Loucy (cell line): ENCODE results near the gene SH2D3C.

Experiments
- H2AFZ ChIP-seq: fragments of 200-600 bp; sonication (generic); 2 replicates; pipeline ENCODE4 v1.6.0; 2016; ENCODE audit warnings: antibody characterized with exemption, mild to moderate bottlenecking, low read length, moderate library complexity
- H3F3A ChIP-seq: fragments of 200-600 bp; 2 replicates; pipeline ENCODE4 v1.6.0; 2016; ENCODE audit warnings: antibody characterized with exemption, low read depth, mild to moderate bottlenecking
- H3K27me3 ChIP-seq: fragments of 200-600 bp; sonication (generic); 2 replicates; pipeline ENCODE4 v1.6.1; 2014; ENCODE audit warnings: low read length, mild to moderate bottlenecking; ENCODE audit not compliant: insufficient read depth, poor library complexity, severe bottlenecking
- H3K36me3 ChIP-seq: fragments of 200-600 bp; sonication (generic); 2 replicates; pipeline ENCODE4 v1.6.1; 2016; ENCODE audit warnings: low read length; ENCODE audit not compliant: insufficient read depth
- H3K4me1 ChIP-seq: fragments of 200-600 bp; sonication (generic); 2 replicates; pipeline ENCODE4 v1.5.1; 2014; ENCODE audit warnings: low read length, mild to moderate bottlenecking; ENCODE audit not compliant: insufficient read depth, poor library complexity, severe bottlenecking
- H3K4me2 ChIP-seq: fragments of 200-600 bp; sonication (generic); 2 replicates; pipeline ENCODE4 v1.6.0; 2014; ENCODE audit warnings: antibody characterized with exemption, low read length, low read depth, mild to moderate bottlenecking; ENCODE audit not compliant: poor library complexity, severe bottlenecking
- H3K4me3 ChIP-seq: fragments of 200-600 bp; sonication (generic); 2 replicates; pipeline ENCODE4 v1.5.1; 2014; ENCODE audit warnings: low read length, mild to moderate bottlenecking, mixed read lengths; ENCODE audit not compliant: poor library complexity, severe bottlenecking
- H3K79me2 ChIP-seq: fragments of 200-600 bp; sonication (generic); 2 replicates; pipeline ENCODE4 v1.6.1; 2014; ENCODE audit warnings: low read length; ENCODE audit not compliant: insufficient read depth
- H3K9ac ChIP-seq: fragments of 200-600 bp; sonication (generic); 2 replicates; pipeline ENCODE4 v1.6.0; 2014; ENCODE audit warnings: mild to moderate bottlenecking, low read depth, low read length, moderate library complexity; ENCODE audit not compliant: poor library complexity, severe bottlenecking
- H3K9me2 ChIP-seq: fragments of 200-600 bp; sonication (generic); replicated peaks from 2 replicates; pipeline ENCODE4 v1.6.1; 2016; ENCODE audit warnings: low read depth, low read length, mixed read lengths
- H3K9me3 ChIP-seq: fragments of 200-600 bp; sonication (generic); 2 replicates; pipeline ENCODE4 v1.6.1; 2014; ENCODE audit warnings: mild to moderate bottlenecking, antibody characterized with exemption, low read length, low read depth; ENCODE audit not compliant: insufficient read depth
- H4K20me1 ChIP-seq: fragments of 200-600 bp; sonication (generic); 2 replicates; pipeline ENCODE4 v1.6.0; 2014; ENCODE audit warnings: antibody characterized with exemption, low read length, mild to moderate bottlenecking; ENCODE audit not compliant: insufficient read depth, poor library complexity, severe bottlenecking
- EZH2phosphoT487 ChIP-seq: fragments of 200-600 bp; IDR thresholded peaks from 2 replicates; pipeline ENCODE4 v1.6.1; 2018; ENCODE audit warnings: antibody characterized with exemption, mild to moderate bottlenecking, moderate library complexity, borderline replicate concordance
- TF ChIP-seq, protein P1 (sequence below): fragments of 200-600 bp; sonication (generic); conservative IDR thresholded peaks from 2 replicates; pipeline ENCODE4 v1.5.1; 2014; ENCODE audit warnings: mild to moderate bottlenecking, antibody characterized with exemption, low read length

Gene SH2D3C

DNA sequence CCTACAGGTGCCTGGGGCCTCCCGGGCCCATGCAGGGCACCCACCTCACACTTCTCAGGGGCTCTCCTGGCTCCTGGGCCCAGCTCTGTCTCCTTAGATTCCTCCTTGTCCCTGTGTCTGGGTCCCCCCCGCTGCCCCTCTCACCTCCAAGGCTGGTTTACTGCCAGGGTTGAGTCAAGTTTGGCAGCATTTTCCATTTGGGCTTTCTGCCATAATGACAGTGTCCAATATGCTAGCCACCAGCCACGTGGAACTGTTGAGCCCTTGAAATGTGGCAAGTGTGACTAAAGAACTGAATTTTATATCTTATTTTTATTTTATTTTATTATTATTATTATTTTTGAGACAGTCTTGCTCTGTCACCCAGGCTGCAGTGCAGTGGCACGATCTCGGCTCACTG lies 60.7 kb downstream of the SH2D3C start:
- Histone ChIP-seq H3K79me2 (no peaks in the 10 kb centered on the region), H3K4me1 (peaks cover 19% of the 10 kb centered on the region), H2AFZ (no peak overlapping the region), H3F3A (no peaks in the 10 kb centered on the region), H3K36me3 (no peaks in the 10 kb centered on the region), H3K27me3 (no peaks in the 10 kb centered on the region), H3K9me2 (no peaks in the 10 kb centered on the region), H3K4me2 (no peak overlapping the region), H3K9ac (no peak overlapping the region), H4K20me1 (no peaks in the 10 kb centered on the region), H3K9me3 (no peaks in the 10 kb centered on the region), H3K4me3 (no peak overlapping the region)
- TF ChIP-seq, protein P1, sequence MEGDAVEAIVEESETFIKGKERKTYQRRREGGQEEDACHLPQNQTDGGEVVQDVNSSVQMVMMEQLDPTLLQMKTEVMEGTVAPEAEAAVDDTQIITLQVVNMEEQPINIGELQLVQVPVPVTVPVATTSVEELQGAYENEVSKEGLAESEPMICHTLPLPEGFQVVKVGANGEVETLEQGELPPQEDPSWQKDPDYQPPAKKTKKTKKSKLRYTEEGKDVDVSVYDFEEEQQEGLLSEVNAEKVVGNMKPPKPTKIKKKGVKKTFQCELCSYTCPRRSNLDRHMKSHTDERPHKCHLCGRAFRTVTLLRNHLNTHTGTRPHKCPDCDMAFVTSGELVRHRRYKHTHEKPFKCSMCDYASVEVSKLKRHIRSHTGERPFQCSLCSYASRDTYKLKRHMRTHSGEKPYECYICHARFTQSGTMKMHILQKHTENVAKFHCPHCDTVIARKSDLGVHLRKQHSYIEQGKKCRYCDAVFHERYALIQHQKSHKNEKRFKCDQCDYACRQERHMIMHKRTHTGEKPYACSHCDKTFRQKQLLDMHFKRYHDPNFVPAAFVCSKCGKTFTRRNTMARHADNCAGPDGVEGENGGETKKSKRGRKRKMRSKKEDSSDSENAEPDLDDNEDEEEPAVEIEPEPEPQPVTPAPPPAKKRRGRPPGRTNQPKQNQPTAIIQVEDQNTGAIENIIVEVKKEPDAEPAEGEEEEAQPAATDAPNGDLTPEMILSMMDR: no peak
- TF ChIP-seq EZH2phosphoT487: no peak

DNA sequence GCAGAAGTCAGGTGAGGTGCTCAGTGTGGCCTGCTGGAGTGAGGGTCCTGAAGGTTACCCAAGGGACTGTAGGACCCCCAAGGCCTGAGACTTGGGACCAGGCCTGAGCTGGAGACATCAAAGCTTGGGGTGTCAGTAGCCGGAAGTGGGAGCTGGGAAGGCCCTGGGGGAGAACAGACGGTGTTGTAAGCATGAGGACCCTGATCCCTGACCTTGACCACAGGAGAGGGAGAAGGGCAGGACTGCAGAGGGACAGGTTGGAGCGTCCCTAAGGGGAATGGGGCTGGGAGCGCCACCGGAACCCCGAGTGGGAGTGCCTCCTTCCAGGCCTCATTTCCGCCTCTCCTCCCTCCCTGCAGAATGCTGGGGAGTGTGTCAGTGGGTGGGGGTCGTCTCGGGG lies 62.1 kb downstream of the SH2D3C start:
- Histone ChIP-seq H3K27me3 (no peaks in the 10 kb centered on the region), H3K4me3 (peak overlapping the region; percentile 89), H3K36me3 (no peaks in the 10 kb centered on the region), H4K20me1 (no peaks in the 10 kb centered on the region), H3K9me3 (no peaks in the 10 kb centered on the region), H3K9ac (no peak overlapping the region), H3K4me2 (peak overlapping the region; percentile 89), H3F3A (no peaks in the 10 kb centered on the region), H3K9me2 (no peaks in the 10 kb centered on the region), H3K79me2 (no peaks in the 10 kb centered on the region), H2AFZ (no peak overlapping the region), H3K4me1 (peaks cover 27% of the 10 kb centered on the region)
- TF ChIP-seq, protein P1: no peak
- no peak for TF ChIP-seq EZH2phosphoT487

DNA sequence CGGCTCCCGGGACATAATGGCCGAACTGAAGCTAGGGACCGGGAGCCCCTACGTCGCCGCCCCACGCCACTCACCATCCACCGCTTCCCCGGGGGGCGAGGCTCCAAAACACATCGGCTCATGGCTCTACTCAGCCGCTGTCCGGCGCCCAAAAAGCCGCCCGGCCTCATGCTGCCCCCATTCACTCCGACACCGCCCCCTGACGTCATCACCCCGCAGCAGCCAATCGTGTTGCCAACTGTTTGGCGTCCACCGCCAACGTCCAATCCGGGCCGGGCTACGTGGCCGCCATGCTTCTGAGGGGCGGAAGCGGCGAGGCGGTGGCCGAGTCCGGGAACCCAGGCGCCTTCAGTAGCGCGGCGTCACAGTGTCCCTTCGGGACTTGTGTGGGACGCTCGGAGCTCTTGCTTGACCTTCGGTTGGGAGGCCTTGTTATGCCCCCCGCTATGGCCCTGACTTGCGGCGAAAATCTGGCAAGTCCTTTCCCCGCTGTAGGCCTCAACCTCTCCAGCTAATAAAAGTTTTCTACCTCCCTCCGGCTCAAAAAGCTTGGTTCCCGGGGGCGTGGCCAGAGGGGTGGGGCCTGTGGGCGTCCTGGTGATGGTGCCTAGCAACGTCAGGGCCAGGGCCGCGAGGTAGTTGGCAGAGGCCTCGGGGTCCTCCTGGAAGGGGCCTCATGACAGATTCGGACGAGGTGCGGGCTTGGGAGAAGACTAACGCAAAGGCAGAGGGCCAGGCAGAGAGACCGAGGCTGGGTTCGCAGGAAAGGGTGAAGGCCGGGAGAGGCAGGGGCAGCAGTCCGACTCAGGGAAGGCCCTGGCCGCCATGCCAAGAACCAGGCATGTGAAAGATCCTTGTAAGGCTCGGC lies 62.8 kb downstream of the SH2D3C start, which contains the start of the genes PTRH1 and TTC16:
Gene PTRH1, minus strand, starts transcription at position 194 of the 868 bp plus-strand sequence. Its CDS starts 24 bp downstream, at position 170.
Gene TTC16, plus strand, starts transcription at position 610 of the 868 bp plus-strand sequence. Its CDS starts 67 bp downstream, at position 677.
- peaks cover 34% of the 10 kb centered on the region for H3K4me1 ChIP-seq
- no peaks in the 10 kb centered on the region for H3K27me3 ChIP-seq
- H3K9ac ChIP-seq: peak within 1 kb of the TSS; percentile 63
- H3F3A ChIP-seq: no peaks in the 10 kb centered on the region
- peak within 1 kb of the TSS; percentile 89 for H3K4me3 ChIP-seq
- H3K36me3 ChIP-seq: no peaks in the 10 kb centered on the region
- TF ChIP-seq, protein P1: no peak
- TF ChIP-seq EZH2phosphoT487: no peak
- no peaks in the 10 kb centered on the region for H3K79me2 ChIP-seq
- H3K9me2 ChIP-seq: no peaks in the 10 kb centered on the region
- peak within 1 kb of the TSS; percentile 89 for H3K4me2 ChIP-seq
- H3K9me3 ChIP-seq: no peaks in the 10 kb centered on the region
- H2AFZ ChIP-seq: peak within 1 kb of the TSS; percentile 94
- H4K20me1 ChIP-seq: no peaks in the 10 kb centered on the region
